Gastrocnemius medialis (tissue), 4 donors: ENCODE data around the gene ABCA12.

Source experiments
- POLR2A ChIP-seq, 2 donors: fragments of 450-650 bp; IDR thresholded peaks; one replicate each; pipeline ENCODE4 v1.6.1; 2017; ENCODE audit warnings: antibody characterized with exemption in 2 of 2, mild to moderate bottlenecking in 2 of 2, moderate library complexity in 2 of 2
- TF ChIP-seq, protein P1 (sequence below), 5 experiments: fragments of 450-650 bp in 3 of 5; fragments of 200-600 bp in 2 of 5; sonication (generic) in 2 of 5; IDR thresholded peaks in 4 of 5; conservative IDR thresholded peaks in 1 of 5; 1 replicate in 4 of 5; 2 replicates in 1 of 5; pipeline ENCODE4 v1.5.1; 2016 to 2019; ENCODE audit warnings: antibody characterized with exemption in 5 of 5, mild to moderate bottlenecking in 3 of 5, moderate library complexity in 3 of 5

DNA sequence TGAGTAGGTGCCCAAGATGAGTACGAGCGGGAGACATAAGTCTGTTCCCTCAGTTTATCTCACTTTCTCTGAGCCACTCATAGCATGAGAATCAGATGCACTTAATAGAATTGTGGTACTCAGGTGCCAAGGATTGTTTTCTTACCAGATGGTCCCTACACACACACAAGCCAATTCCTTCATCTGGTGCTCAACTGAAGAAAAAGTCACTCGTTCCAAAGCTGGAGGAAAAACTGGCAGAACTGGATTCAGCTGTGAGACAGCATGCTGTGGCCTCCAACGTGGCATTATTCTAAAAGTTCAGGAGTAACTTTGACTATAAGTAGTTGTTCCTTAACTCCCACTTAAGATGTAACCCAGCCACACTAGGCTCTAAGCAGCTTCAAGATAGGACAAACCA, 33.4 kb upstream of the ABCA12 start:
- TF ChIP-seq, protein P1, sequence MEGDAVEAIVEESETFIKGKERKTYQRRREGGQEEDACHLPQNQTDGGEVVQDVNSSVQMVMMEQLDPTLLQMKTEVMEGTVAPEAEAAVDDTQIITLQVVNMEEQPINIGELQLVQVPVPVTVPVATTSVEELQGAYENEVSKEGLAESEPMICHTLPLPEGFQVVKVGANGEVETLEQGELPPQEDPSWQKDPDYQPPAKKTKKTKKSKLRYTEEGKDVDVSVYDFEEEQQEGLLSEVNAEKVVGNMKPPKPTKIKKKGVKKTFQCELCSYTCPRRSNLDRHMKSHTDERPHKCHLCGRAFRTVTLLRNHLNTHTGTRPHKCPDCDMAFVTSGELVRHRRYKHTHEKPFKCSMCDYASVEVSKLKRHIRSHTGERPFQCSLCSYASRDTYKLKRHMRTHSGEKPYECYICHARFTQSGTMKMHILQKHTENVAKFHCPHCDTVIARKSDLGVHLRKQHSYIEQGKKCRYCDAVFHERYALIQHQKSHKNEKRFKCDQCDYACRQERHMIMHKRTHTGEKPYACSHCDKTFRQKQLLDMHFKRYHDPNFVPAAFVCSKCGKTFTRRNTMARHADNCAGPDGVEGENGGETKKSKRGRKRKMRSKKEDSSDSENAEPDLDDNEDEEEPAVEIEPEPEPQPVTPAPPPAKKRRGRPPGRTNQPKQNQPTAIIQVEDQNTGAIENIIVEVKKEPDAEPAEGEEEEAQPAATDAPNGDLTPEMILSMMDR (IDR thresholded peaks at IDR 0.05 in 4 of 5, conservative IDR thresholded peaks at IDR 0.05 in 1 of 5) = no peak
- TF ChIP-seq POLR2A (IDR thresholded peaks at IDR 0.05) = no peak
